ENCODE measurements around the gene ANKRD29.

- TF ChIP-seq CTCF (IDR thresholded peaks at IDR 0.05), result no peak
- no peak for TF ChIP-seq ZFX (IDR thresholded peaks at IDR 0.05; ENCODE audit: borderline replicate concordance)
Observed at GRCh38 chr18:23675236-23675635, 12.5 kb upstream of the ANKRD29 start.

Measured in 22Rv1 (cell line).